PFSK-1 (cell line): Measurements from ENCODE around the gene PVALB.

Experiments used
- FOXP2 ChIP-seq: optimal IDR thresholded peaks from 2 replicates; pipeline ENCODE3; 2011; ENCODE audit warnings: borderline replicate concordance, control low read depth, inconsistent platforms; ENCODE audit not compliant: insufficient read depth; ENCODE audit errors: extremely low read length, extremely low read depth
- POLR2AphosphoS5 ChIP-seq: IDR thresholded peaks from 2 replicates; pipeline ENCODE4 v1.6.1; 2012; ENCODE audit warnings: low read depth, mild to moderate bottlenecking, control low read depth, low read length, moderate library complexity
- REST ChIP-seq, 2 experiments: IDR thresholded peaks; 2 replicates each; pipeline versions ENCODE4 v1.6.1 to v1.8.0; 2011 to 2012; ENCODE audit warnings: low read depth in 2 of 2, low read length in 2 of 2, control low read depth in 1 of 2, inconsistent platforms in 1 of 2, mild to moderate bottlenecking in 1 of 2, moderate library complexity in 1 of 2; ENCODE audit not compliant: insufficient read depth in 1 of 2
- SIN3A ChIP-seq: IDR thresholded peaks from 2 replicates; pipeline ENCODE4 v1.6.1; 2012; ENCODE audit warnings: mild to moderate bottlenecking, low read length, moderate library complexity, borderline replicate concordance; ENCODE audit not compliant: insufficient read depth
- TAF1 ChIP-seq: IDR thresholded peaks from 2 replicates; pipeline ENCODE4 v1.6.1; 2012; ENCODE audit warnings: low read length, control low read depth, borderline replicate concordance; ENCODE audit not compliant: insufficient read depth

- no peak for TF ChIP-seq REST (IDR thresholded peaks at IDR 0.05; ENCODE audit: insufficient read depth in 1 of 2, low read depth in 2 of 2, low read length in 2 of 2)
- TF ChIP-seq TAF1: no peak
- no peak for TF ChIP-seq POLR2AphosphoS5
- TF ChIP-seq SIN3A: no peak
- no peak for TF ChIP-seq FOXP2
These were observed 1.1 kb downstream of the PVALB start for GRCh38 chr22:36815558-36816338.
